GM23338 (cell line): Measurements from ENCODE around the gene BDP1.

Experiments
- TF ChIP-seq, protein P1 (sequence below), 2 experiments: fragments of 200-600 bp in 1 of 2; sonication (generic) in 1 of 2; conservative IDR thresholded peaks; 2 replicates each; pipeline versions ENCODE4 v1.5.1 to v1.6.1; 2016 to 2017; ENCODE audit warnings: antibody characterized with exemption in 2 of 2, low read depth in 2 of 2, mild to moderate bottlenecking in 2 of 2, moderate library complexity in 1 of 2
- TF ChIP-seq, protein P2 (sequence below): IDR thresholded peaks from one replicate; pipeline ENCODE4 v1.6.1; 2018; ENCODE audit warnings: antibody characterized with exemption; ENCODE audit not compliant: unreplicated experiment

DNA sequence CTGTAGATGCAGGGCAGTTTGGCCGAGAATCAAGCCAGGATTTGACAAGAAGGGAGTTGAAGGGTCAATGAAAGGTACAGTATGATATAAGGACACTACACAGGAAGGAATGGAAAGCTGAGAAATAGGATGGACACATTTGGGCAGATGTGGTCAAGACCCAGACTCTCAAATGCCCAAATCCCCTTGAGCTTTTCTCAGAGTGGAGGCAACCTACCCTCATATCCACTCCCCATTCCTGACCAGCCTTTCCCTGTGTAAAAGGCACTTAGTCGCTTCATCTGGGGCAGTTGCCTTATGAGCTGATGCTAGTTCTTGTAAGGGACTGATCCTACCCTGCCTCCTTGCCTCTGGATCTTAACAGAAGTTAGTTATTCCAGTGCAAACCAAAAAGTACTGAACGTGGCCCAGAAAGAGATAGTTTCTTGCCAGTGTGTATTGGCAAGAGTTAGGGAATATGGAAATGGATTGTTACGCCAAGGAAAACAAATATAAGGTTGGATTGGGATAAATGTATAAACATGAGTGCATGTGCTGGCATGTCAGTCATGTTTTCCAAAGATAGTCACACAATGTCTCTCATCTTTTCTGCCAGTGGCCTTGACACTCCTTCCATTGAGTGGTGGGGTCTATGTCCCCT lies 127.6 kb downstream of the BDP1 start:
- TF ChIP-seq, protein P1, sequence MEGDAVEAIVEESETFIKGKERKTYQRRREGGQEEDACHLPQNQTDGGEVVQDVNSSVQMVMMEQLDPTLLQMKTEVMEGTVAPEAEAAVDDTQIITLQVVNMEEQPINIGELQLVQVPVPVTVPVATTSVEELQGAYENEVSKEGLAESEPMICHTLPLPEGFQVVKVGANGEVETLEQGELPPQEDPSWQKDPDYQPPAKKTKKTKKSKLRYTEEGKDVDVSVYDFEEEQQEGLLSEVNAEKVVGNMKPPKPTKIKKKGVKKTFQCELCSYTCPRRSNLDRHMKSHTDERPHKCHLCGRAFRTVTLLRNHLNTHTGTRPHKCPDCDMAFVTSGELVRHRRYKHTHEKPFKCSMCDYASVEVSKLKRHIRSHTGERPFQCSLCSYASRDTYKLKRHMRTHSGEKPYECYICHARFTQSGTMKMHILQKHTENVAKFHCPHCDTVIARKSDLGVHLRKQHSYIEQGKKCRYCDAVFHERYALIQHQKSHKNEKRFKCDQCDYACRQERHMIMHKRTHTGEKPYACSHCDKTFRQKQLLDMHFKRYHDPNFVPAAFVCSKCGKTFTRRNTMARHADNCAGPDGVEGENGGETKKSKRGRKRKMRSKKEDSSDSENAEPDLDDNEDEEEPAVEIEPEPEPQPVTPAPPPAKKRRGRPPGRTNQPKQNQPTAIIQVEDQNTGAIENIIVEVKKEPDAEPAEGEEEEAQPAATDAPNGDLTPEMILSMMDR (conservative IDR thresholded peaks at IDR 0.05; ENCODE audit: low read depth in 2 of 2), result no peak
- TF ChIP-seq, protein P2, sequence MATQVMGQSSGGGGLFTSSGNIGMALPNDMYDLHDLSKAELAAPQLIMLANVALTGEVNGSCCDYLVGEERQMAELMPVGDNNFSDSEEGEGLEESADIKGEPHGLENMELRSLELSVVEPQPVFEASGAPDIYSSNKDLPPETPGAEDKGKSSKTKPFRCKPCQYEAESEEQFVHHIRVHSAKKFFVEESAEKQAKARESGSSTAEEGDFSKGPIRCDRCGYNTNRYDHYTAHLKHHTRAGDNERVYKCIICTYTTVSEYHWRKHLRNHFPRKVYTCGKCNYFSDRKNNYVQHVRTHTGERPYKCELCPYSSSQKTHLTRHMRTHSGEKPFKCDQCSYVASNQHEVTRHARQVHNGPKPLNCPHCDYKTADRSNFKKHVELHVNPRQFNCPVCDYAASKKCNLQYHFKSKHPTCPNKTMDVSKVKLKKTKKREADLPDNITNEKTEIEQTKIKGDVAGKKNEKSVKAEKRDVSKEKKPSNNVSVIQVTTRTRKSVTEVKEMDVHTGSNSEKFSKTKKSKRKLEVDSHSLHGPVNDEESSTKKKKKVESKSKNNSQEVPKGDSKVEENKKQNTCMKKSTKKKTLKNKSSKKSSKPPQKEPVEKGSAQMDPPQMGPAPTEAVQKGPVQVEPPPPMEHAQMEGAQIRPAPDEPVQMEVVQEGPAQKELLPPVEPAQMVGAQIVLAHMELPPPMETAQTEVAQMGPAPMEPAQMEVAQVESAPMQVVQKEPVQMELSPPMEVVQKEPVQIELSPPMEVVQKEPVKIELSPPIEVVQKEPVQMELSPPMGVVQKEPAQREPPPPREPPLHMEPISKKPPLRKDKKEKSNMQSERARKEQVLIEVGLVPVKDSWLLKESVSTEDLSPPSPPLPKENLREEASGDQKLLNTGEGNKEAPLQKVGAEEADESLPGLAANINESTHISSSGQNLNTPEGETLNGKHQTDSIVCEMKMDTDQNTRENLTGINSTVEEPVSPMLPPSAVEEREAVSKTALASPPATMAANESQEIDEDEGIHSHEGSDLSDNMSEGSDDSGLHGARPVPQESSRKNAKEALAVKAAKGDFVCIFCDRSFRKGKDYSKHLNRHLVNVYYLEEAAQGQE, result no peak
